GM10847 (cell line): ENCODE results near the gene SBF2.

Experiments used
- POLR2A ChIP-seq: IDR thresholded peaks from 2 replicates; pipeline ENCODE4 v1.6.1; 2011; ENCODE audit not compliant: insufficient read length; ENCODE audit errors: extremely low read depth

The SBF2 gene

DNA sequence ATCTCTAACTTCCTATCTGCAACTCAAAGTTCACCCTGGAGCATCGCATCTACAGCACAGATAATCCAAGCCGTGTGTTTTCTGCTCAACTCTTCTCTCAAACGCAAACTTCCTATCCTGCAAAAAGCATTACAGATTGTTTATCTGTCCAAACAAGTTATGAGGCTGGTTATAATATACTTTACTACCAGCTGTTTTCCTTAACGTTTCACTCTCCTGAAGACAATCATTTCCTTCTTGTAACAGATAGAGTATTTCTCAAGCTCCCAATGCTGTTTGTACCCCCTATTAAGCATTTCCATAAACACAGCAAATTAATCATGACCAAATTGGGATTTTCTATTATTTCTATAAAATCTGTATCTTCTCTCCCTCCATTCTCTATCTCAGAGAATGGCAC lies 84.7 kb downstream of the SBF2 start:
- no peak for TF ChIP-seq POLR2A

DNA sequence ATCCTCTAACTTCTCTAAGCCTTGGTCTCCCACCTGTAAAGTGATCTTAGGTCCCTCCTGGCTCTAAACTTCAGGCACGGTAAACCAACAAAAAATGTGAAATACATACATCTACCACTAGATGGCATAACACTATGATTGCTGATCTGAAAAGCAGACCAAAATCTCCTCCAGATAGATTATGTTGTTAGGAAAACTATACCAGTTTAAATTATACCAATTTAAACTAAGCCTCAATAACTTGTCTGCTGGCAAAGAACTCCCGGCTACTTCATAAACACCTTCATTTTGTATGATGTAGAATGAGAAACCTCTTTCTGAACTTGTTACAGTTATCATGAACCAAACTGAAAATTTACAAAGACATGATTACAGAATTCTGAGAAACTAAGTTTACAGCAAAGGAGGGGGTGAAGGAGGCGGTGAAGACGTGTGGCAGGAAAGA lies 85.9 kb downstream of the SBF2 start:
- no peak for TF ChIP-seq POLR2A

DNA sequence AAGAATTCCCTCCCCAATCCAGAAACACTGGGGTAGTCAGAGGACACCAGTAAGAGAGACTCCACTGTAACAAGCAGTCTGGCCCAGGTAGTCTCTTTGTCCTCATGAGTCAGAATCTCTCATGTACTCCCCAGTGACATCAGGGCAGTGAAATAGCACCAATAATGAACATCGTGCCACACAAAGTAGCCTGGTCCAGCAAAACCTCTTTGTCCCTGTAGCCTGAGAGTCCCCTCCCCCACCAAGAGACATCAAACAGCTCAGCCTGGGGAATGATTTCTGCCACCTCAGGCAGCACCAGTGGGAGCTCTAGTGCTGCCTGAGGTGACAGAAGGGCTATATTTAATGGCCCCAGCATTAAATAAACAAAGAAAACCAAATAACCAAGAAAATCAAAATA lies 88.1 kb downstream of the SBF2 start:
- TF ChIP-seq POLR2A, result no peak

DNA sequence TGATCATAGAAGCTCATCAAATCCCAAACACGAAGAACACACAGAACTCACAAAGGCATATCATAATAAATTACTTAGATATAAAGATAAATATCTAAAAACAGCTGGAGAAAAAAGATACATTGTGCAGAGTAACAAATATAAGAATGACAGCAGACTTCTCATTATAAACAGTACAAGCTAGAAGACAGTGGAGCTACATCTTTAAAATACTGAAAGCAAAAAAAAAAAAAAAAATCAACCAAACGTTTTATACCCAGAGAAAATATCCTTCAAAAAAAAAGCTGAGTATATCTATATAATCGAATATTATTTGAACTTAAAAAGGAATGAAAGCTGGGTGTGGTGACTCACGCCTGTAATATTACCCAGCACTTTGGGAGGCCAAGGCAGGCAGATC lies 90.0 kb downstream of the SBF2 start:
- no peak for TF ChIP-seq POLR2A

DNA sequence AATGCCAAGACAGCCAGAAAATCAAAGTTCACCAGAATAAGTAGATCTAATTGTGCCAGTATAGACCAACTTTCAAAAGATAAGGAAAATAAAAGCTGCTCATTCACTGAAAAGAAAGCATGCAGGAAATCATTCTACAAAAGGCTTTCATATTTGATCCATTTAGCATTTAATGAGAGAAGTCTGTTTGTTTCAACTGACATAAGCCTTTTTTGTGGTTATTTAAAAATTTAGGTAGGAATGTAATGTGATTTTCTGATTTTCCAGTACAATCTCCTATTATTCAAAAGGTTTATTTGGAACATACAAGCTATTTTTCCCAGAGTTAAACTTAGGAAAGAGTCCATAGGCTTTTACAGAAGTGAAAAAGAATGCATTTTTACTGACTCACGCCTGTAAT lies 92.7 kb downstream of the SBF2 start:
- no peak for TF ChIP-seq POLR2A

DNA sequence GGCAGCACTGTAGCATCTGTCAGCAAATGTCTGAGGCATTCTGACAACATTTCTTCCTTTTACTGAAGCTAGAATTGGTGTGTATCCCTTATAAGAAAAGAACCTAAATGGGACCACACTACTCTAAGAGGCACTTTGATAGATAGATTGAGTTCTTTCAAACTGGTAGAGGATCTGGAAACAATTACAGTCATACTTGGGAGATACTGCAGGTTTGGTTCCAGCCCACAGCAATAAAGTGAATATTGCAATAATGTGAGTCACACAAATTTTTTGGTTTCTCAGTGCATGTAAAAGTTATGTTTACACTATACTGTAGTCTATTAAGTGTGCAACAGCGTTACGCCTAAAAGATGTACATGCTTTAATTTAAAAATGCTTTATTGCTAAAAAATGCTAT lies 96.9 kb downstream of the SBF2 start:
- no peak for TF ChIP-seq POLR2A

DNA sequence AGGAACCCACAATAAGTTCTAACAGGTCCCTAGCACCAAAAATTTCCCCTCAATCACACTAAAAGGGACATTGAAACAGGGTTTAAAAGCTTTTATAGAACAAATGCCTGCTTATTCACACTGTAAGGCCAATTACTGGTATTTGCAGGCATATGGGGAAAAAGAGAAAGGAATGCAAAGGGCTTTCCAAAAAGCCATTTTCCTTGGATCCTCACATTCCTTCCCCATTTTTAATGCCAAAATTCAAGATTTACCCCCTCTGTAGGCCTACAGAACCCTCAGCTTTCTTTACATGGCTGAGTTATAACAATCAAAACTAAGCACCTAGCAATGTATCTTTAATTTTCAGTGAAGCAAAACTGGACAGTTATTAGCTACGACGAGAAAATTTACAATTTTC lies 102.0 kb downstream of the SBF2 start:
- no peak for TF ChIP-seq POLR2A

- no peak for TF ChIP-seq POLR2A
Observed at GRCh38 chr11:10181811-10182210, 112.2 kb downstream of the SBF2 start.

GRCh38 chr11:10164621-10165020 lies 129.4 kb downstream of the SBF2 start:
- no peak for TF ChIP-seq POLR2A

GRCh38 chr11:10162222-10162621 lies 131.8 kb downstream of the SBF2 start:
- no peak for TF ChIP-seq POLR2A

DNA sequence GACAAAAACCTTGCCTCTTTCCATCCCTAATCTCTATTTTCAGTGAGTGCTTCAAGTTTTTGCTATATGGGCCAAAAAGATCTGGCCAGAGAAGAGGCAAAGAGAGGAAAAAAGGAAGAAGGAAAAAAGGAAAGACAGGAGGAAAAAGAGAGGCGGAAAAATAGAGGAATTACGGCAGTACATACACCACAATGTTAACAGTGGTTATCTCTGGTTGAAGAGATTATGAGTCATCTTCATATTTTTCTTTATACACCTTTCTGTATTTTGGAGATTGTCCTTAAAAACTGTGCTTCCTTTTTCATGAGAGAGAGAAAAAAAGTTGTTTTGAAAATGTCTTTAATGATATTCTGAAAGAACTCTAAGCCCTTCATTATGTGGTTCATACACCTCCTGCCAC lies 133.7 kb downstream of the SBF2 start:
- no peak for TF ChIP-seq POLR2A

DNA sequence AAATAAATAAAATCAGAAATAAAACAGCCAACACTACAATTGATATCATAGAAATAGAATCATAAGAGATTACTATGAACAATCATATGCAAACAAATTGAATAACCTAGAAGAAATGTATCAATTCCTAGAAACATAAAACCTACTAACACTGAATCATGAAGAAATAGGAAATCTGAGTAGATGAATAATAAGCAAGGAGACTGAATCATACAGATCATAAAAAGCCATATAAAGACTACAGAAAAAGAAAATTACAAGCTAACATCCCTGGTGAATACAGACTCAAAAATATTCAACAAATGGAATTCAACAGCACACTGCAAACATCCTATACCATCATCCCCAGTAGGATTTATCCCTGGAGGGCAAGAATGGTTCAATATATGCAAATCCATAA lies 135.6 kb downstream of the SBF2 start:
- no peak for TF ChIP-seq POLR2A

DNA sequence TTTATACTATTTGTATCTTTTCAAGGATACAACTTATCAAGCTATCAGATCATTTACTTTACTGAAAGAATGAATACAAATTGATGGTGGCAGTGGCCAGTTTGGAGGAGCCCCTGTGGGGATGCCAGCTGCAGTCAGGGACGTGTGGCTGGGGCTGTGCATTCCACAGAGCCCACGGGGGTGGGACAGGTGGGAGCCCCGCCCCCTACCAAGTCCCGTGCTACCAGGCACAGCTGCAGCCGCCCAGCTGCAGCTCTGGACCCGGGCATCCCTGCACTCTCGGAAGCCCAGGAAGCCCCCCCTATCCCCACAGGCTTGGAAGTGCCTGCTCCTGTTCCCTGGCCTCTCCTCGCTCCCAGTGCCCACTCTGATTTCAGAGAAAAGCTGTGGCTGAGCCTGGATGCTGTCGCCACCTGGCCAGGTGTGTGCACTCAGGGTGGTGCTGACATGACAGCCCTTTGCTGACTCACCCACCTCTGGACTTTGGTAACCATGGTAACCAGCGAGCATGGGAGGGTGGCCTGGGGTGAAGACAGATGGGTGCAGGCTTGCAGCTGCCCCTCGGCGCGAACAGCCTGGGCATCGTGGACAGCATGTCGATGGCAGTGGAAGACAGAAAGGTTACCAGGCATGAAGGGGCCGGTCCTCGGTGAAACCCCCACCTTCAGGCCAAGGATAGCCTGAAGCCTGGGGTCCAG lies 138.1 kb downstream of the SBF2 start:
- TF ChIP-seq POLR2A, result no peak

- no peak for TF ChIP-seq POLR2A
Observed at GRCh38 chr11:10150800-10151199, 143.2 kb downstream of the SBF2 start.

GRCh38 chr11:10149553-10149952 lies 144.5 kb downstream of the SBF2 start:
- TF ChIP-seq POLR2A, result no peak

DNA sequence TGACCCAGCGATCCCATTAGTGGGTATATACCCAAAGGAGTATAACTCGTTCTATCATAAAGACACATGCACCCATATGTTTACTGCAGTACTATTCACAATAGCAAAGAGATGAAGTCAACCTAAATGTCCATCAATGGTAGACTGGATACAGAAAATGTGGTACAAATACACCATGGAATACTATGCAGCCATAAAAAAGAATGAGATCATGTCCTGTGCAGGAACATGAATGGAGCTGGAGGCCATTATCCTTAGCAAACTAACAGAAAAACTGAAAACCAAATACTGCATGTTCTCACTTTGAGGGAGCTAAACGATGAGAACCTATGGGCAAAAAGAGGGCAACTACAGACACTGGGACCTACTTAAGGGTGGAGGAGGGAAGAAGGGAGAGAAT lies 146.8 kb downstream of the SBF2 start:
- no peak for TF ChIP-seq POLR2A

- no peak for TF ChIP-seq POLR2A
Observed at GRCh38 chr11:10144954-10145353, 149.1 kb downstream of the SBF2 start.

DNA sequence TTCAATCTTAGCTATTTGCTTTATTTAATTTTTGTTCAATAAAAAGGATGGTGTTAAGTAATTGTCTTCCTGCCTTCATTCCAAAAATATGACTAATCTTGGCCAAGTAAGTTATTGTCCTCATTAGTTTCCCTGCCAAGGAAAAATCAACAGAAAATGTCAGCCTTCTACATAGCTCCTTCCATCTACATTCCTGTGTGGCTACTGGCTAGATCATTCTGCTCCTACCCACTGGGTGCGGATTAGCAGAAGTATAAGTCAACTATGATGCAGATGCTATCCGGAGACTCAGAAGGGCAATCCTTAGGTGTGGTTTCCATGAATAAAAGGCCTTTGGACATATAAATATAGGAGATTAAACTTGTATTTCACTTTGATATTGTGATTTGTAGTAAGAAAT lies 154.4 kb downstream of the SBF2 start:
- TF ChIP-seq POLR2A, result no peak

DNA sequence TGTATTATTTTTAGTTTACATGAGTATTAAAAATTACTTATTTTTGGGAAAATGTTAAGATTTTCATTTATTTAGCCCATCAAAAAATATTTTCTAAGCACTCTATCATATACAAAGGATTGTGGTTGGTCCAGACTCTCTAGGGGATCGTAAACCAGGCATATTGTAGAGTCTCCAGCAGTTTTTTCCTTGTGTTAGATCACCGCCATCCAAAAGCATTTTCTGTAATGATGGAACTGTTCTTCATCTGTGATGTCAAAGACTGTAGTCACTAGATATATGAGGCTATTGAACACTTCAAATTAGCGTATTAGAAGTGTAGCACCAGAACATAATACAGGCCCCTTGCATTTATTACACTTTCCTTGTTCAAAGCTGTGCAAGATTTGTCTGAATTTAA lies 154.9 kb downstream of the SBF2 start:
- TF ChIP-seq POLR2A, result no peak
